Right cardiac atrium (tissue), 5 donors: ENCODE data around the gene MRPL41. TPM values are rescaled to one million over a fixed set of nuclear protein-coding genes. Genes with fewer than 3 reads are reported as not detected.
"Not testable (repeated sequence)": the region's sequence is repeated elsewhere in the genome, so short reads cannot be mapped to it uniquely, and the experiment has no call there.

ENCODE experiments used
- ATAC-seq, 2 donors: fragments of 200-7000 bp; cut with Tn5 transposase; one replicate each; pipeline versions ENCODE4 v1.8.0 to v1.9.1; 2020; ENCODE audit warnings: moderate library complexity in 2 of 2, mild to moderate bottlenecking in 1 of 2
- DNase-seq, 3 donors: peaks; one replicate each; pipeline ENCODE4 v3.0.0-alpha.2; 2020
- H3K27ac ChIP-seq: one replicate; pipeline ENCODE4 v1.5.1; 2013; ENCODE audit warnings: mild to moderate bottlenecking, low read length, control low read depth, moderate library complexity
- H3K27me3 ChIP-seq: one replicate; pipeline ENCODE4 v1.6.1; 2013; ENCODE audit not compliant: control insufficient read depth, insufficient read depth
- H3K4me1 ChIP-seq: one replicate; pipeline ENCODE4 v1.6.1; 2013; ENCODE audit warnings: low read length; ENCODE audit not compliant: control insufficient read depth, insufficient read depth
- H3K4me3 ChIP-seq: one replicate; pipeline ENCODE4 v1.5.1; 2013; ENCODE audit warnings: low read length, control low read depth
- H3K9me3 ChIP-seq: one replicate; pipeline ENCODE4 v1.6.1; 2013; ENCODE audit warnings: low read length; ENCODE audit not compliant: control insufficient read depth
- WGBS: extraction: QIAGEN DNeasy Blood & Tissue Kit; methylation state at CpG from one replicate; pipeline ENCODE4 v1.1.7; 2013; 5-methylcytosine and 5-hydroxymethylcytosine counted together
- intact Hi-C, 4 donors: fragments of 100-400 bp; cut with DNase I; formaldehyde crosslinking; loops; one replicate each; pipeline versions ENCODE4 v1.11.0 to v1.14.0; 2022 to 2023
- polyA plus RNA-seq: library from polyadenylated mRNA; stranded (reverse); fragments of 200-250 nt; gene quantifications from one replicate; pipeline ENCODE4 v1.2.3, GENCODE V29; 2013
- total RNA-seq, 4 donors: library from RNA; stranded (reverse); fragmentation: NEBNext Ultra II Directional; extraction: Animal tissue kit (Norgen Biotek cat#: 25700); gene quantifications; one replicate each; pipeline ENCODE4 v1.2.1, GENCODE V29; 2021
- donor health status: healthy with polysubstance abuse.
- donor health status: DM: no; HTN: yes; CAD: no.
- donor health status: DM: no; HTN: no; CAD: no.
- donor health status: DM: no; HTN: yes; CAD: no; lungs with severe emphysema.
- donor health status: DM: yes; HTN: yes; CAD: no.

The MRPL41 gene
- total and polyA plus RNA-seq, 5 donors = 149 to 460 (median 186) TPM

DNA sequence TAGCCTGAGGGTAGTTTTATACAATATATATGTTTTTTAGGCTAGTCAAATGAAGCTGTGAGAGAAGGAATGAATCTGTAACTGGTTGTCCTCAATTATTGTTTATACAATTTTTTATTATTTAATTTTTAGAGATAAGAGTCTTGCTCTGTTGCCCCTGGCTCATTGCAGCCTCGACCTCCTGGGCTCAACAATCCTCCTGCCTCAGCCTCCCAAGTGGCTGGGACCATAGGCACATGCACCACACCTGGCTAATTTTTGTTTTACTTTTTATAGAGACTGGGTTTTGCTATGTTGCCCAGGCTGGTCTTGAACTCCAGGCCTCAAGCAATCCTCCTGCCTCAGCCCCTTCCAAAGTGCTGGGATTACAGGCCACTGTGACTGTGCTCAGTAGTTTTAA is 2.7 kb downstream of the MRPL41 start:
- Histone ChIP-seq H3K27ac (no peak overlapping the region), H3K4me3 (no peak overlapping the region), H3K9me3 (no peaks in the 10 kb centered on the region), H3K27me3 (no peaks in the 10 kb centered on the region), H3K4me1 (no peaks in the 10 kb centered on the region)
- WGBS = 93% methylated on average over 1 of the region's 1 CpG
- intact Hi-C loops = no loop called here
- no peak for ATAC-seq
- DNase-seq = no peak

DNA sequence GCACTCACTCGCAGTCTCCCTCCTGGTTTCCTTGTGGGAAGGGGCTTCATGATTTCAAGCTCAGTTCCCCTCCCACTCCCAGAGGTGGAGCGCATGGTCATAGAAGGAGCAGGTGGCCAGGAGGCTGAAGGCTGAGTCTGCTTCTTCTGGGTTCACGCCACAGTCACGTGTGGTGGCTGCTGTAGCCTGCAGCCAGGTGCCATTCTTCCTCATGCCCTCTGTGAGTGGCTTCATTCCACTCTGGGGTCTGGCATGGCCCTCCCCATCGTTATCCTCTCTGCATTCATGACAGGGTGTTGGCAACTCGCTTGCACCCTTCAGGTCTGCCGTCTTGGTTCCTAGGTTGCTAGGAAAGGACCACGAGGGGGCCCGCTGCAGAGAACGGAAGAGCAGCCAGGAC is 3.5 kb downstream of the MRPL41 start:
- ATAC-seq (no peak), DNase-seq (no peak)
- H3K4me3 ChIP-seq = no peak overlapping the region
- intact Hi-C loops = no loop called here
- WGBS = 90% methylated on average over 10 of the region's 10 CpGs
- no peaks in the 10 kb centered on the region for H3K27me3 ChIP-seq
- H3K9me3 ChIP-seq = no peaks in the 10 kb centered on the region
- peak overlapping the region; percentile 9 for H3K27ac ChIP-seq
- no peaks in the 10 kb centered on the region for H3K4me1 ChIP-seq

DNA sequence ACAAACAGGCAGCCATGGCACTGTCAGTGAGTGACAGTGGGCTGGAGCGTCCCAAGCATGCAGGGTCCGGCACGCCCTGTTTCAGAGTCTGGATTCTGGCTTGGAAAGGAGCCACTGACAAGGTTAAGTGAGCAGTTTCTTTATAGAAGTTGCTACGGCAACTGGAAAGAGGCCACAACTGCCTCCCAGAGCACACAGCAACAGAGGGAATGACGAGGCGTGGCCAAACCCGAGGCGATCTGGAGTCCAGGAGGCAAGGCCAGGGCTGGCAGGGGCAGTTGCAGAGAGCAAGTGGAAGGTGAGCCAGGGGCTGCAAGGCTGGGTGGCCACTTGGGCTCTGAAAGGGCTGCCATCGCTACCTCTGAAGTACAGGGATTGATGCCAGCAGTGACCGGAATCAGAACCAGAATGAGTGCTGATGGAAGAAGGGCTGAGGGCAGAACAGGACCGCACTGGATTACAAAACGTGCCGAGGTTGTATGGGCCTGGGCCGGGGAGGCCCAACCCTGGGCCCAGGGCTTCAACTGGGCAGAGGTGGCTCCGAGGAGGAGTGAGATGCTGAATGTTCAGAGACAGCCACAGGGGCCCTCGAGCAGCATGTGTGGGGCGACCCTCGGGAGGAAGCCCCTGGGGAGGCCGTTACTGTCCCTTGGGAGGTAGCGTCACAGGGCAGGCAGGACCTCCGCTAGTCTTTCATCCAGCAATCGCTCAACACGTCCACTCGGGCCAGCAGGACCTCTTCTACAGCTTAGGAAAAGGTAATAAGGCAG is 4.6 kb downstream of the MRPL41 start:
- H3K4me1 ChIP-seq = no peaks in the 10 kb centered on the region
- H3K9me3 ChIP-seq = no peaks in the 10 kb centered on the region
- 75% methylated on average over 24 of the region's 24 CpGs for WGBS
- peak in 2 of 3 donors; percentile 58 to 68 for DNase-seq
- intact Hi-C loops = no loop called here
- no peak overlapping the region for H3K4me3 ChIP-seq
- H3K27me3 ChIP-seq = no peaks in the 10 kb centered on the region
- H3K27ac ChIP-seq = no peak overlapping the region
- peak in 1 of 2 donors; percentile 15 for ATAC-seq

DNA sequence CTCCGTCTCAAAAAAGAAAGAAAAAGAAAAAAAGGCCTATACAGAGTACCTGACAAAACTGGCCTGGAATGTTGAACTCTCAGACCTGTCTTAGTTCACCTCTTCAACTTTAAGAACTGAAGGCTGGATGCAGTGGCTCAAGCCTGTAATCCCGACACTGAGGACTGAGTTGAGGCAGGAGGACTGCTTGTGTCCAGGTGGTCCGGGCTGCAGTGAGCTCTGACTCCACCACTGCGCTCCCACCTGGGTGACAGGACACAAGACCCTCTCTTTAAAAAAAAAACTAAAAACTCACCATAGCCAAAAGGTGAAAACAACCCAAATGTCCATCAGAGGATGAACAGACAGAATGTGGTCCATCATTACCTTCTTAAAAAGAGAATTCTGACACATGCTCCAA is 6.4 kb downstream of the MRPL41 start:
- no peak overlapping the region for H3K4me3 ChIP-seq
- no peak overlapping the region for H3K27ac ChIP-seq
- H3K27me3 ChIP-seq = no peaks in the 10 kb centered on the region
- intact Hi-C loops = no loop called here
- DNase-seq (no peak), ATAC-seq (no peak)
- H3K4me1 ChIP-seq = no peaks in the 10 kb centered on the region
- no peaks in the 10 kb centered on the region for H3K9me3 ChIP-seq
- 95% methylated on average over 4 of the region's 4 CpGs for WGBS

DNA sequence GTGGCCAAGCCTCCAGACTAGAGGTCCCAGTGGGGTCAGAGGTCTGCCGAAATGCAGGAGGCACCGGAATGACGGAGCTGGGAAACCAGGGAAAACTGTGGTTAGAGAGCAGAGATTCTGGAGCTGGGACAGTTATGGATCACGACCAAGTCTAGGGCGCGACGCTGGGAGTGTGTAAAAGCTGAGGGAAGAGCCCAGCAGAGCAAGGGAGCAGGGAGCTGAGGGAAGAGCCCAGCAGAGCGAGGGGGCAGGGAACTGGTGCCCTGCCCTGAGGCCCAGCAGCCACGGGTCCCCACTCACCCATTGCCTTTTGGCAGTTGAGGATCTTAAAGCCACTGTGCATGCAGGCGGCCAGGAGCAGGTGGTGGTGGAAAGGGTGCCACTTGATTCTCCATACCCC is 12.5 kb downstream of the MRPL41 start:
- ATAC-seq (peak in 1 of 2 donors; percentile 21), DNase-seq (peak in 1 of 3 donors; percentile 19)
- Histone ChIP-seq H3K27ac (no peak overlapping the region), H3K27me3 (no peaks in the 10 kb centered on the region), H3K4me1 (no peaks in the 10 kb centered on the region), H3K9me3 (no peaks in the 10 kb centered on the region), H3K4me3 (no peak overlapping the region)
- intact Hi-C loops = no loop called here
- 94% methylated on average over 10 of the region's 10 CpGs for WGBS

DNA sequence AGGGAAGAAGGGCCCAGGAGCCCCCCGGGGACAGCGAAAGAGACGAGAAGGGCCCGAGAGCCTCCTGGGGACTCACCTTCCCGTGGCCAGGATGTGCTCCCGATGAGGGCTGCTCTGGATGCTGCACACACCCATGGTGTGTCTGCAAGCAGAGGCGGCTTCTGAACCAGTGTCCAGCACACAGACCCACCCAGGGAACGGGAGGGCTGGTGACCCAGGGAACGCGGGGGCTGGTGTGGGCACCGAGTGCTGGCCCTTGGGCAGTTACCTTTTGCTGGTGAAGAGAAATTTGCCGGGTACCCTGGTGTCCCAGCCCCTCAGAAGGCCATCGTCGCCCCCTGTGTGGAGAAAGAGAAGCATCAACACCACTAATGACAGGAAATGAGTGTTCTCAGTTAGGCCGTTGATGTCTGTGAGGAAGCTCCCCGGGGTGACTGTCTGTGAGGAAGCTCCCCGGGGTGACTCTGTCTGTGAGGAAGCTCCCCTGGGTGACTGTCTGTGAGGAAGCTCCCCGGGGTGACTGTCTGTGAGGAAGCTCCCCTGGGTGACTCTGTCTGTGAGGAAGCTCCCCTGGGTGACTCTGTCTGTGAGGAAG is 13.2 kb downstream of the MRPL41 start:
- no peaks in the 10 kb centered on the region for H3K9me3 ChIP-seq

DNA sequence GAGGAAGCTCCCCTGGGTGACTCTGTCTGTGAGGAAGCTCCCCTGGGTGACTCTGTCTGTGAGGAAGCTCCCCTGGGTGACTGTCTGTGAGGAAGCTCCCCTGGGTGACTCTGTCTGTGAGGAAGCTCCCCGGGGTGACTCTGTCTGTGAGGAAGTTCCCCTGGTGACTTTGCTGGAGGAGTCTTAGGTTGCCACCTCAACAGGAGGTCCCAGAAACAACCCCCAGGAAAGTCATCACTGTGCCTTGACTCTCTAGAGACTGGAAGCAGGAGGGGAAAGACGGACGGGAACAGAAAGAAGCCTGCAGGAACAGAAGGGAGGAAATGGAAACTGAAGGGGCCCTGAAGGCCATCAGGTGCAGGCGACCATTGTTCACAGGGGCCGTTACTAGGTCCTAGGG is 16.8 kb downstream of the MRPL41 start:
- H3K27ac ChIP-seq, H3K4me3 ChIP-seq, H3K27me3 ChIP-seq, H3K9me3 ChIP-seq, intact Hi-C loops, ATAC-seq, DNase-seq, H3K4me1 ChIP-seq: not testable (repeated sequence)
- WGBS = 88% methylated on average over 5 of the region's 5 CpGs

More for the DNA sequence above, 13.2 kb downstream of the MRPL41 start:
- DNase-seq (peak in 1 of 3 donors; percentile 31), ATAC-seq (no peak)
- Histone ChIP-seq H3K4me1 (no peaks in the 10 kb centered on the region), H3K27ac (no peak overlapping the region), H3K27me3 (no peaks in the 10 kb centered on the region), H3K4me3 (no peak overlapping the region)
- intact Hi-C loops = no loop called here
- 84% methylated on average over 17 of the region's 18 CpGs for WGBS

DNA sequence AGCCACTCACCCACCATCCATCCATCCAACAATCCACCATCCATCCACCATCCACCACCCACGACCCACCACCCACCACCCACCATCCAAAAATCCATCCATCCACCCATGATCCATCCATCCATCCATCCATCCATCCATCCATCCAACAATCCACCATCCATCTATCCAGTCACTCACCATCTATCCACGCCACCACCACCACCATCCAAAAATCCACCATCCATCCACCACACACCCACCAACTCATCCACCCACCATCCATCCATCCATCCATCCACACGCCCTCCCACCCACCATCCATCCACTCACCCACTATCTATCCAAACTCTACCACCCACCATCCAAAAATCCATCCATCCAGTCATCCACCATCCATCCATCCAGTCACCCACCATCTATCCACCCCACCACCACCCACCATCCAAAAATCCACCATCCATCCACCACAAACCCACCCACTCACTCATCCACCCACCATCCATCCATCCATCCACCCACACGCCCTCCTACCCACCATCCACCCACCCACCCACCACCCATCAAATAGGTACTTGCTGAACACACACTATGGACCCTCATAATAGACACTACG is 18.0 kb downstream of the MRPL41 start:
- WGBS = 98% methylated on average over 5 of the region's 5 CpGs
- ATAC-seq = no peak
- no peak overlapping the region for H3K27ac ChIP-seq
- H3K4me1 ChIP-seq = no peaks in the 10 kb centered on the region
- no peaks in the 10 kb centered on the region for H3K27me3 ChIP-seq
- intact Hi-C loops = no loop called here
- H3K4me3 ChIP-seq = no peak overlapping the region
- DNase-seq = peak in 1 of 3 donors; percentile 5
- H3K9me3 ChIP-seq = no peaks in the 10 kb centered on the region

DNA sequence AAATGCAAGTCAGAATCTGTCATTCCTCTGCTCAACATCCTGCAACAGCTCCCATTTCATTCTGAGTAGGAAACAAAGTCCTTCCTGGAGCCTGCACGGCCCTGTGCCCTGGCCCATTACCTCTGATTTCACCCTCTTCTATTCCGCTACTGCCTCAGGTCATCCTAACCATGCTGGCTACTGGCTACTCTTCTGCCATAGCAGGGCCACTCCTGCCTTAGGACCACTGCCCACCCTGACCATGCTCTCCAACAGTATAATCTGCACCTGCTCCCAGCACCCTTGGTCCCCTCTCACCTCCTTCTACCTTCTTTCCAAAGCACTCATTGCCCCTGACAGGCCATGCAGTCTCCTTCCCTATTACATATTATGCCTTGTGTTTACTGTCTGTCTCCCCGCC is 18.9 kb downstream of the MRPL41 start:
- Histone ChIP-seq H3K4me1 (peaks cover 2% of the 10 kb centered on the region), H3K27me3 (no peaks in the 10 kb centered on the region), H3K9me3 (no peaks in the 10 kb centered on the region), H3K27ac (no peak overlapping the region), H3K4me3 (no peak overlapping the region)
- whole genome bisulfite sequencing = 98% methylated on average over 3 of the region's 3 CpGs
- intact Hi-C loops = no loop called here
- ATAC-seq = no peak
- no peak for DNase-seq

DNA sequence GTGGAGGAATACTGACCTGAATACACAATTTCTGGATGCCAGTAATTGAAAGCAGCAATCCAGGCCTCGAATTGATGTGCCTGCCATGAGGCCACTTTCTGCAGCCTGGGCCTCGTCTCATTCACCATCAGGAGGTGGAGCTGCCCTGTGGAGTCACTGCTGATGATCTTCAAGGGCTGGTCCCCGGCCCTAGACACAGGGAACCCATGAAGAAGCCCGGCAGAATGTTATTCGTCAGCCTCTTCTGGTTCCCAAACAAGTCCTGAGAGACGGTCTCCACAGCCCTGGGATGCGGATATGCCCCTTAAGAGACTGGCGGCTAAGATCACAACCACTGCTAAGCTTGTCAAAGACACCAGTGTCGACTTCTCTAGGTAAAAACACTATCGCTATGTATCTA is 22.5 kb downstream of the MRPL41 start:
- no peaks in the 10 kb centered on the region for H3K9me3 ChIP-seq
- H3K27ac ChIP-seq = peak overlapping the region; percentile 3
- 86% methylated on average over 10 of the region's 10 CpGs for WGBS
- ATAC-seq (no peak), DNase-seq (no peak)
- H3K4me1 ChIP-seq = peaks cover 5% of the 10 kb centered on the region
- intact Hi-C loops = no loop called here
- no peaks in the 10 kb centered on the region for H3K27me3 ChIP-seq
- H3K4me3 ChIP-seq = no peak overlapping the region

DNA sequence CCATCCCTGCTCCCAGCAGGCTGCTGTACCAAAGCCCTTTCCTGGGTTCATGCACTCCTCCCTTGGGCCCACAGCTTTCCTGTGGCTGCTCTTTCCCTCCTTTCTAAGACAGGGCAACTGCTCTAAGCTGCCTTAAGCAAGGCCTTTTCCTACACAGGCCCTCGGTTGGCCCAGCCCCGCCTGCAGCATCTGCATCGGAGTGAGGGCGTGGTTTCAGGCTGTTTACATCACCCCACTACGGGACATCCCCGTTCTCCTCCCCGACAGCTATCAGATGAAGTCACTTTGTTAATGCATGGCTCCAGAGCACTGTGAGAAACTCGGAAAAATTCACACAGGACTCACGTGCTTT is 23.7 kb downstream of the MRPL41 start:
- DNase-seq (no peak), ATAC-seq (no peak)
- Histone ChIP-seq H3K9me3 (no peaks in the 10 kb centered on the region), H3K4me3 (no peak overlapping the region), H3K4me1 (peaks cover 5% of the 10 kb centered on the region), H3K27ac (peak overlapping the region; percentile 26), H3K27me3 (no peaks in the 10 kb centered on the region)
- intact Hi-C loops = no loop called here
- 49% methylated on average over 9 of the region's 9 CpGs for WGBS
